ENCODE measurements around the gene PSMA6.

- no peak for TF ChIP-seq GATA3 (IDR thresholded peaks at IDR 0.05; ENCODE audit: low read depth, low read length)
- no peak for TF ChIP-seq GATA2 (IDR thresholded peaks at IDR 0.05; ENCODE audit: low read depth, low read length)
These were observed 9.8 kb downstream of the PSMA6 start for GRCh38 chr14:35301735-35302528.

Measured in SH-SY5Y (cell line).